SK-N-SH treated with all-trans-retinoic acid at 6 μM for 48 hours (cell line): ENCODE data around the gene IMMP2L.

Experiments used
- ARNTL ChIP-seq: fragments of 450-650 bp; formaldehyde crosslinking; IDR thresholded peaks from 2 replicates; pipeline ENCODE4 v1.5.0; 2020; ENCODE audit warnings: low read depth, mild to moderate bottlenecking, moderate library complexity, borderline replicate concordance
- GLIS3 ChIP-seq: fragments of 250-450 bp; sonication (Bioruptor Pico); IDR thresholded peaks from 2 replicates; pipeline ENCODE4 v1.5.0; 2020; ENCODE audit warnings: mild to moderate bottlenecking, moderate library complexity
- ISL1 ChIP-seq: fragments of 250-450 bp; sonication (Bioruptor Pico); IDR thresholded peaks from 2 replicates; pipeline ENCODE4 v2.1.2; 2022; ENCODE audit warnings: mild to moderate bottlenecking, moderate library complexity
- PPARA ChIP-seq: fragments of 250-450 bp; sonication (Bioruptor Pico); IDR thresholded peaks from 2 replicates; pipeline ENCODE4 v1.5.0; 2020; ENCODE audit warnings: mild to moderate bottlenecking, borderline replicate concordance
- RARB ChIP-seq: fragments of 250-450 bp; sonication (Bioruptor Pico); IDR thresholded peaks from 2 replicates; pipeline ENCODE4 v1.8.0; 2021; ENCODE audit warnings: mild to moderate bottlenecking, moderate library complexity
- ZFP3 ChIP-seq: fragments of 250-450 bp; sonication (Bioruptor Pico); IDR thresholded peaks from 2 replicates; pipeline ENCODE4 v1.5.0; 2020; ENCODE audit warnings: mild to moderate bottlenecking, moderate library complexity
- ZFP30 ChIP-seq: fragments of 450-650 bp; formaldehyde crosslinking; IDR thresholded peaks from 2 replicates; pipeline ENCODE4 v1.5.0; 2022; ENCODE audit warnings: mild to moderate bottlenecking, moderate library complexity
- TF ChIP-seq, protein P1 (sequence below): fragments of 250-450 bp; sonication (Bioruptor Pico); IDR thresholded peaks from 2 replicates; pipeline ENCODE4 v1.8.0; 2020; ENCODE audit warnings: mild to moderate bottlenecking, moderate library complexity, borderline replicate concordance
- TF ChIP-seq, protein P2 (sequence below): fragments of 250-450 bp; sonication (Bioruptor Pico); IDR thresholded peaks from 2 replicates; pipeline ENCODE4 v1.5.1; 2021; ENCODE audit warnings: mild to moderate bottlenecking, moderate library complexity
- TF ChIP-seq, protein P3 (sequence below): fragments of 250-450 bp; sonication (Bioruptor Pico); IDR thresholded peaks from 2 replicates; pipeline ENCODE4 v1.5.1; 2020; ENCODE audit warnings: low read depth, mild to moderate bottlenecking, moderate library complexity

DNA sequence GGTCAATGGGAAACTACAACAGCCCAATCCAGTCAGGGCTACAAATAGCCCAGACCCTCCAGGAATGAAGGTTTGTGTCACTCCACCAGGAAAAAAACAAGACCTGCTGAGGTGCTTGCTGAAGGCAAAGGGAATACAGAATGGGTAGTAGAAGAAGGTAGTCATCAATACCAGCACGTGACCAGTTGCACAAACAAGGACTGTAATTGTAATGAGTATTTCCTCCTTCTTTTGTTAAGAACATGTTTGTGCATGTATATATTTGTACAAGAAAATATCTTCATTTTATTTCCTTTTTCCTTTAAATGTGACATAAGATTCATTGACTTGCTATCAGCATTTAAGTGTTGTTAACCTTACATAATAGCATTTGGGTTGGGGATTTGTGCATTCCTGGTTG lies 229.3 kb downstream of the IMMP2L start:
- no peak for TF ChIP-seq RARB (CRISPR knock-in tag)
- no peak for TF ChIP-seq ZFP30 (CRISPR knock-in tag)
- TF ChIP-seq ZFP3 (CRISPR knock-in tag) = no peak
- TF ChIP-seq ARNTL (CRISPR knock-in tag) = no peak
- TF ChIP-seq, protein P1, sequence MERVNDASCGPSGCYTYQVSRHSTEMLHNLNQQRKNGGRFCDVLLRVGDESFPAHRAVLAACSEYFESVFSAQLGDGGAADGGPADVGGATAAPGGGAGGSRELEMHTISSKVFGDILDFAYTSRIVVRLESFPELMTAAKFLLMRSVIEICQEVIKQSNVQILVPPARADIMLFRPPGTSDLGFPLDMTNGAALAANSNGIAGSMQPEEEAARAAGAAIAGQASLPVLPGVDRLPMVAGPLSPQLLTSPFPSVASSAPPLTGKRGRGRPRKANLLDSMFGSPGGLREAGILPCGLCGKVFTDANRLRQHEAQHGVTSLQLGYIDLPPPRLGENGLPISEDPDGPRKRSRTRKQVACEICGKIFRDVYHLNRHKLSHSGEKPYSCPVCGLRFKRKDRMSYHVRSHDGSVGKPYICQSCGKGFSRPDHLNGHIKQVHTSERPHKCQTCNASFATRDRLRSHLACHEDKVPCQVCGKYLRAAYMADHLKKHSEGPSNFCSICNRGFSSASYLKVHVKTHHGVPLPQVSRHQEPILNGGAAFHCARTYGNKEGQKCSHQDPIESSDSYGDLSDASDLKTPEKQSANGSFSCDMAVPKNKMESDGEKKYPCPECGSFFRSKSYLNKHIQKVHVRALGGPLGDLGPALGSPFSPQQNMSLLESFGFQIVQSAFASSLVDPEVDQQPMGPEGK = no peak
- TF ChIP-seq GLIS3 (CRISPR knock-in tag) = no peak
- TF ChIP-seq, protein P2, sequence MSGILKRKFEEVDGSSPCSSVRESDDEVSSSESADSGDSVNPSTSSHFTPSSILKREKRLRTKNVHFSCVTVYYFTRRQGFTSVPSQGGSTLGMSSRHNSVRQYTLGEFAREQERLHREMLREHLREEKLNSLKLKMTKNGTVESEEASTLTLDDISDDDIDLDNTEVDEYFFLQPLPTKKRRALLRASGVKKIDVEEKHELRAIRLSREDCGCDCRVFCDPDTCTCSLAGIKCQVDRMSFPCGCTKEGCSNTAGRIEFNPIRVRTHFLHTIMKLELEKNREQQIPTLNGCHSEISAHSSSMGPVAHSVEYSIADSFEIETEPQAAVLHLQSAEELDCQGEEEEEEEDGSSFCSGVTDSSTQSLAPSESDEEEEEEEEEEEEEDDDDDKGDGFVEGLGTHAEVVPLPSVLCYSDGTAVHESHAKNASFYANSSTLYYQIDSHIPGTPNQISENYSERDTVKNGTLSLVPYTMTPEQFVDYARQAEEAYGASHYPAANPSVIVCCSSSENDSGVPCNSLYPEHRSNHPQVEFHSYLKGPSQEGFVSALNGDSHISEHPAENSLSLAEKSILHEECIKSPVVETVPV (CRISPR knock-in tag) = no peak
- no peak for TF ChIP-seq ISL1
- TF ChIP-seq, protein P3, sequence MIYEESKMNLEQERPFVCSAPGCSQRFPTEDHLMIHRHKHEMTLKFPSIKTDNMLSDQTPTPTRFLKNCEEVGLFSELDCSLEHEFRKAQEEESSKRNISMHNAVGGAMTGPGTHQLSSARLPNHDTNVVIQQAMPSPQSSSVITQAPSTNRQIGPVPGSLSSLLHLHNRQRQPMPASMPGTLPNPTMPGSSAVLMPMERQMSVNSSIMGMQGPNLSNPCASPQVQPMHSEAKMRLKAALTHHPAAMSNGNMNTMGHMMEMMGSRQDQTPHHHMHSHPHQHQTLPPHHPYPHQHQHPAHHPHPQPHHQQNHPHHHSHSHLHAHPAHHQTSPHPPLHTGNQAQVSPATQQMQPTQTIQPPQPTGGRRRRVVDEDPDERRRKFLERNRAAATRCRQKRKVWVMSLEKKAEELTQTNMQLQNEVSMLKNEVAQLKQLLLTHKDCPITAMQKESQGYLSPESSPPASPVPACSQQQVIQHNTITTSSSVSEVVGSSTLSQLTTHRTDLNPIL (CRISPR knock-in tag) = no peak
- TF ChIP-seq PPARA (CRISPR knock-in tag) = no peak
